ENCODE data around the gene COPZ2. TPM values are rescaled to one million over a fixed set of nuclear protein-coding genes. Genes with fewer than 3 reads are reported as not detected.

Gene COPZ2
- total RNA-seq, 4 donors from 2014 or later: 40.5 to 73.9 (median 62.2) TPM

DNA sequence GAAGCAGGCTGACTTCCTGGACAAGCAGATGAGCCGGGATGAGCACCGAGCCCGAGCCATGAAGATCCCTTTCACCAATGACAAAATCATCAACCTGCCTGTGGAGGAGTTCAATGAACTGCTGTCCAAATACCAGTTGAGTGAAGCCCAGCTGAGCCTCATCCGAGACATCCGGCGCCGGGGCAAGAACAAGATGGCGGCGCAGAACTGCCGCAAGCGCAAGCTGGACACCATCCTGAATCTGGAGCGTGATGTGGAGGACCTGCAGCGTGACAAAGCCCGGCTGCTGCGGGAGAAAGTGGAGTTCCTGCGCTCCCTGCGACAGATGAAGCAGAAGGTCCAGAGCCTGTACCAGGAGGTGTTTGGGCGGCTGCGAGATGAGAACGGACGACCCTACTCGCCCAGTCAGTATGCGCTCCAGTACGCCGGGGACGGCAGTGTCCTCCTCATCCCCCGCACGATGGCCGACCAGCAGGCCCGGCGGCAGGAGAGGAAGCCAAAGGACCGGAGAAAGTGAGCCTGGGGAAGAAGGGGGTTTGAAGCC is 21.6 kb upstream of the COPZ2 start:
- H3K27ac ChIP-seq: peak overlapping the region in 1 of 4 donors; percentile 47
- H3K4me1 ChIP-seq: peaks cover 0 to 63% (median 18%) of the 10 kb centered on the region in 4 donors
- WGBS, 2 donors: 92 to 93% methylated on average over 32 of the region's 32 CpGs
- H3K4me3 ChIP-seq: no peak overlapping the region
- DNase-seq (ENCODE audit: low spot score in 2 of 2): no peak
- H3K9me3 ChIP-seq: no peaks in the 10 kb centered on the region
- TF ChIP-seq EP300 (IDR thresholded peaks at IDR 0.05): no peak
- TF ChIP-seq, protein P1, sequence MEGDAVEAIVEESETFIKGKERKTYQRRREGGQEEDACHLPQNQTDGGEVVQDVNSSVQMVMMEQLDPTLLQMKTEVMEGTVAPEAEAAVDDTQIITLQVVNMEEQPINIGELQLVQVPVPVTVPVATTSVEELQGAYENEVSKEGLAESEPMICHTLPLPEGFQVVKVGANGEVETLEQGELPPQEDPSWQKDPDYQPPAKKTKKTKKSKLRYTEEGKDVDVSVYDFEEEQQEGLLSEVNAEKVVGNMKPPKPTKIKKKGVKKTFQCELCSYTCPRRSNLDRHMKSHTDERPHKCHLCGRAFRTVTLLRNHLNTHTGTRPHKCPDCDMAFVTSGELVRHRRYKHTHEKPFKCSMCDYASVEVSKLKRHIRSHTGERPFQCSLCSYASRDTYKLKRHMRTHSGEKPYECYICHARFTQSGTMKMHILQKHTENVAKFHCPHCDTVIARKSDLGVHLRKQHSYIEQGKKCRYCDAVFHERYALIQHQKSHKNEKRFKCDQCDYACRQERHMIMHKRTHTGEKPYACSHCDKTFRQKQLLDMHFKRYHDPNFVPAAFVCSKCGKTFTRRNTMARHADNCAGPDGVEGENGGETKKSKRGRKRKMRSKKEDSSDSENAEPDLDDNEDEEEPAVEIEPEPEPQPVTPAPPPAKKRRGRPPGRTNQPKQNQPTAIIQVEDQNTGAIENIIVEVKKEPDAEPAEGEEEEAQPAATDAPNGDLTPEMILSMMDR (IDR thresholded peaks at IDR 0.05): no peak
- TF ChIP-seq POLR2A (IDR thresholded peaks at IDR 0.05): no peak
- peaks cover 3 to 97% (median 42%) of the 10 kb centered on the region in 3 donors for H3K36me3 ChIP-seq
- no peaks in the 10 kb centered on the region for H3K27me3 ChIP-seq

DNA sequence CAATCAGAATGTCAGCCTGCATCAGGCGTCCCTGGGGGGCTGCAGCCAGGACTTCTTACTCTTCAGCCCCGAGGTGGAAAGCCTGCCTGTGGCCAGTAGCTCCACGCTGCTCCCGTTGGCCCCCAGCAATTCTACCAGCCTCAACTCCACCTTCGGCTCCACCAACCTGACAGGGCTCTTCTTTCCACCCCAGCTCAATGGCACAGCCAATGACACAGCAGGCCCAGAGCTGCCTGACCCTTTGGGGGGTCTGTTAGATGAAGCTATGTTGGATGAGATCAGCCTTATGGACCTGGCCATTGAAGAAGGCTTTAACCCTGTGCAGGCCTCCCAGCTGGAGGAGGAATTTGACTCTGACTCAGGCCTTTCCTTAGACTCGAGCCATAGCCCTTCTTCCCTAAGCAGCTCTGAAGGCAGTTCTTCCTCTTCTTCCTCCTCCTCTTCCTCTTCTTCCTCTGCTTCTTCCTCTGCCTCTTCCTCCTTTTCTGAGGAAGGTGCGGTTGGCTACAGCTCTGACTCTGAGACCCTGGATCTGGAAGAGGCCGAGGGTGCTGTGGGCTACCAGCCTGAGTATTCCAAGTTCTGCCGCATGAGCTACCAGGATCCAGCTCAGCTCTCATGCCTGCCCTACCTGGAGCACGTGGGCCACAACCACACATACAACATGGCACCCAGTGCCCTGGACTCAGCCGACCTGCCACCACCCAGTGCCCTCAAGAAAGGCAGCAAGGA is 21.0 kb upstream of the COPZ2 start:
- Histone ChIP-seq H3K4me1 (peaks cover 0 to 63% (median 24%) of the 10 kb centered on the region in 4 donors), H3K36me3 (peaks cover 3 to 90% (median 42%) of the 10 kb centered on the region in 3 donors), H3K27me3 (no peaks in the 10 kb centered on the region), H3K27ac (no peak overlapping the region), H3K9me3 (no peaks in the 10 kb centered on the region), H3K4me3 (no peak overlapping the region)
- 79 to 89% methylated on average over 11 of the region's 11 CpGs for WGBS, 2 donors
- no peak for DNase-seq (ENCODE audit: low spot score in 2 of 2)
- TF ChIP-seq POLR2A (IDR thresholded peaks at IDR 0.05): no peak
- TF ChIP-seq, protein P1 (IDR thresholded peaks at IDR 0.05): no peak
- TF ChIP-seq EP300 (IDR thresholded peaks at IDR 0.05): no peak

DNA sequence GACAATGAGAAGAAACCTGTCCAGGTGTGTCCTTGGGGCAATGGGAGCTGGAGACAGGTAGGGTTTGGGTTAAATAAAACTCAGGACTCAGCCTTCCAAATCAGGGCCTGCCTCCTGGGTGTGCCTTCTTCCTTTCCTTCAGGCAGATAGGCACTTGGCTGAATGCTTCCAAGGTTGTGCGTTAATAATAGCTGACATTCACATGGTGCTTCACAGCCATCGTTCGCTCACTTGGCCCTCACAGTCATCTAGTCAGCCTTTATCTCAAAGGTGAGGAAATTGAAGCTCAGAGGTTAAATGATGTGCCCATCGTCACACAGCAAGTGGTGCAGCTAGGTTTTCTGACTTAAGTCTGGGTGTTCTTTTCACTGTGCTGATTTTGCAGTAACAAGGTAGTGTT is 20.0 kb upstream of the COPZ2 start:
- H3K27me3 ChIP-seq: no peaks in the 10 kb centered on the region
- H3K9me3 ChIP-seq: no peaks in the 10 kb centered on the region
- WGBS, 2 donors: 73 to 80% methylated on average over 4 of the region's 4 CpGs
- H3K27ac ChIP-seq: no peak overlapping the region
- no peak for TF ChIP-seq POLR2A (IDR thresholded peaks at IDR 0.05)
- TF ChIP-seq EP300 (IDR thresholded peaks at IDR 0.05): no peak
- TF ChIP-seq, protein P1 (IDR thresholded peaks at IDR 0.05): no peak
- H3K36me3 ChIP-seq: peaks cover 3 to 81% (median 42%) of the 10 kb centered on the region in 3 donors
- DNase-seq (ENCODE audit: low spot score in 2 of 2): no peak
- H3K4me1 ChIP-seq: peaks cover 0 to 66% (median 33%) of the 10 kb centered on the region in 4 donors
- no peak overlapping the region for H3K4me3 ChIP-seq

DNA sequence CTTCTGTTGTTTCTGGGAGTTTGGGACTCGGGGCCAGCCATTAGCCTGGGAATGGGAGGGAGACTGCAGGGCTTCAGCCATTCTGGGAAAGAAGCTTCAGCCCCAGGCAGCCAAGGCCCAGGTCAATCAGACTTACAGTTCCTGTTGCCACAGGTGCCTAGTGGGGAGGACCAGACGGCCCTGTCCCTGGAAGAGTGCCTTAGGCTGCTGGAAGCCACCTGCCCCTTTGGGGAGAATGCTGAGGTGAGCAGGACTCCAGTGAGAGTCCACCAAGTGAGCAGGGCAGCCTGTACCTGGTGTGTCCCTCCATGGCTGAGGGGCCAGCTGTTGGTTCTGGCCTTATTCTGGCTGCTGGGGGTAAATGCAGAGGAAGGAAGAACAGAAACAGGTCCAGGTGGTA is 19.3 kb upstream of the COPZ2 start:
- WGBS, 2 donors: 56 to 93% methylated on average over 2 of the region's 2 CpGs
- DNase-seq (ENCODE audit: low spot score in 2 of 2): no peak
- H3K4me3 ChIP-seq: no peak overlapping the region
- TF ChIP-seq POLR2A (IDR thresholded peaks at IDR 0.05) (no peak), EP300 (IDR thresholded peaks at IDR 0.05) (no peak)
- TF ChIP-seq, protein P1 (IDR thresholded peaks at IDR 0.05): no peak
- peak overlapping the region in 1 of 4 donors; percentile 97 for H3K27ac ChIP-seq
- peaks cover 0 to 74% (median 40%) of the 10 kb centered on the region in 4 donors for H3K4me1 ChIP-seq
- no peaks in the 10 kb centered on the region for H3K27me3 ChIP-seq
- peaks cover 3 to 73% (median 36%) of the 10 kb centered on the region in 3 donors for H3K36me3 ChIP-seq
- H3K9me3 ChIP-seq: no peaks in the 10 kb centered on the region

DNA sequence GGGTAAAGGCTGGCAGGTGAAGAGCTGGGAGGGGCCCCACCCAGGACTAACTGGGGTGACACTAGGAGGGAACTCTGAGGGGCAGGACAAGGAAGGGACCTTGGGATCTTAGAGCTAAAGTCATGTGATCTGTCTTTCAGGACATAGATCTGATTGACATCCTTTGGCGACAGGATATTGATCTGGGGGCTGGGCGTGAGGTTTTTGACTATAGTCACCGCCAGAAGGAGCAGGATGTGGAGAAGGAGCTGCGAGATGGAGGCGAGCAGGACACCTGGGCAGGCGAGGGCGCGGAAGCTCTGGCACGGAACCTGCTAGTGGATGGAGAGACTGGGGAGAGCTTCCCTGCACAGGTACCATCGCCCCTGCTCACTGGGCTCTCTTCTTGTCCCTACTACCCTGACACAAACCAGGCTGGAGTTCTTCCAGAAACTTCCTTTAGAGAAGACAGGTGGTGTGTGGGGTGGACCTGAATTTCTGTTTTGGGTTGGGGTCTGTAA is 18.7 kb upstream of the COPZ2 start:
- no peak for DNase-seq (ENCODE audit: low spot score in 2 of 2)
- peaks cover 3 to 71% (median 33%) of the 10 kb centered on the region in 3 donors for H3K36me3 ChIP-seq
- no peak for TF ChIP-seq EP300 (IDR thresholded peaks at IDR 0.05)
- TF ChIP-seq, protein P1 (IDR thresholded peaks at IDR 0.05): no peak
- TF ChIP-seq POLR2A (IDR thresholded peaks at IDR 0.05): no peak
- no peaks in the 10 kb centered on the region for H3K9me3 ChIP-seq
- 91 to 94% methylated on average over 10 of the region's 10 CpGs for WGBS, 2 donors
- H3K27ac ChIP-seq: peak overlapping the region in 2 of 4 donors; percentile 97
- no peaks in the 10 kb centered on the region for H3K27me3 ChIP-seq
- H3K4me3 ChIP-seq: no peak overlapping the region
- H3K4me1 ChIP-seq: peaks cover 0 to 80% (median 45%) of the 10 kb centered on the region in 4 donors
